Fibroblast of the conjunctiva (primary cell): ENCODE data around the gene ZNF726.
"Not testable (repeated sequence)": the region's sequence is repeated elsewhere in the genome, so short reads cannot be mapped to it uniquely, and the experiment has no call there.

Experiments
- DNase-seq: peaks from one replicate; pipeline ENCODE4 v3.0.0-alpha.2; 2010; ENCODE audit warnings: low read depth

The ZNF726 gene

GRCh38 chr19:23914402-23915286, at the start of gene ZNF726:
Gene ZNF726, plus strand, starts transcription at chr19:23914886. Its CDS starts 109 bp downstream, at chr19:23914995.
- DNase-seq, result peak; percentile 95

DNA sequence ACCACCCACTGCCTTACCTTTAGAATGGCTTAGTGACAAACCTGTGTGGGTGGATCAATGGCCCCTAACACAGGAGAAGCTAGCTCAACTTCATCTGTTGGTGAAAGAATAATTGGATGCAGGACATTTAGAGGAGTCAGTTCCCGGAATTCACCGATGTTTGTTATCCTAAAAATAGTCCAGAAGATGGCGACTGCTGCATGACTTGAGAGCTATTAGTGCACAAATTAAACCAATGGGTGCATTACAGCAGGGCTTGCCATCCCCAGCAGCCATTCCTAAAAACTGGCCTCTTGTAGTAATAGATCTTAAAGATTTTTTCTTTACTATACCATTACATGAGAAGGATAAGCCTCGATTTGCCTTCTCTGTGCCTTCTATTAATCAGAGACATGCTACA, 46.8 kb upstream of the ZNF726 start:
- no peak for DNase-seq

GRCh38 chr19:23868630-23869029, 46.1 kb upstream of the ZNF726 start:
- no peak for DNase-seq

DNA sequence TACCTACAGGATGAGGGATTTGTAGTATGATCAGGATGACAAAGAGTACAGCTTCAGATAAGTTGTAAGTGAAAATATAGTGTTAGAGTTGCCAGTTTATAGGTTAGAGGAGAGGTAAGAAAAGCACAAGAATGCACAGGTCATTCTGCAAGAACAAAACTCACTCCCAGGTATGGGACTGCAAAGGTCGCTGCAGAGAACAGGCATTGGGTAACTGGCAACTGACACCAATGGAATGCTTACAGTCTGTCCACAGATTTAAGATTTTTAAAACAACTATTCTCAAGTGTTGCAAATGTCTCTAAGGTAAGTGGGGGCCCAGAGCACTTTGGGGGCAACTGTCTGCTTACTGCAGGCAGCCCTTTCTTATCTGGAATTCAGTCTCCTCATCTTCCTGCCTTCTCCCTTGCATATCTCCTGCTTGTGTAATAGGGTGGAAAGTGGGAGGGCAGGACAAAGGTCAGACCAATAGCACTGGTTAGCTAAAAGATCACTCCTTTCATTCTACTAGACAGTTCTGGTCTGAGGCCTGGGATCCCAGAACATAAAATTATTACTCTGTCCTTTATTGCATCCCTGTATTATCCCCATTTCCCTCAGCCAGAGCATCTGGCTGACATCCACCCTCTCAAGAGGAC, 42.3 kb upstream of the ZNF726 start:
- no peak for DNase-seq

DNA sequence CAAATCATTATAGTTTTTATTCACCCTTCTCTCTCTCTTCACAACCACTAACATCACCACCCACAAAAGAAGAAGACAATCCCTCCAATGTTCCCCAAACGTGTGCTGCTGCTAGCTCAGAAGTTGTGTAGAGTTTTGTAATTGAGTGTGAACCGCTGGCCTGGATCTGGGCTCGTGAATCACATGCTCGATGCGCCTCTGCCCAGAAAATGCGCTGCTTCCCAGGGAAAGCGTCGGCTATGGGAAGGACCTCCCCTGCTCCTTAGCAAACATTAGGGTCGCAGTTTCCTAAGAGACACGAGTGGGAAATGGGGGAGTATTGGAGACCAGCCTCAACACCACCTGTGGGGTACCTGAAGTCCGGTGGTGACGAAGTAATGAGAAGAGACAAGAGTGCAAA, 38.4 kb upstream of the ZNF726 start:
- no peak for DNase-seq

DNA sequence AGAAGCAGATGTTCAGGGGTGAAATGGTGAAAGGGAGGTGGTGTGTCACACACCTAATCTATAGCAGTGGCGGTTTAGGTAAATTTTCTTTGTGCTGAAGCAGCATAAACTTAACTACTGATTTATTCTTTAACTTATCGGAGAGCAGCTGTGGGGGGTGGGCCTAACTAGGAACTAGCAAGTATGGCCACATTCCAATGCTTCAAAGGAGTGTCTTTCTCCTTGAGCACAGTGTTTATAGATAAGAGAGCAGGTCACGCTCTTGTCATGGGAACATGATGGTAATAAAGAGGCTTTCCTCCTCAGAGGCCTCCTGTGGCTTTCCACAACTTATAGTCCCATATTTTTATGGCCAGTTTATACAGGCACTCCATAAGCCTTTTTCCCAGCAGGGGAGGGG, 37.9 kb upstream of the ZNF726 start:
- DNase-seq, result not testable (repeated sequence)

DNA sequence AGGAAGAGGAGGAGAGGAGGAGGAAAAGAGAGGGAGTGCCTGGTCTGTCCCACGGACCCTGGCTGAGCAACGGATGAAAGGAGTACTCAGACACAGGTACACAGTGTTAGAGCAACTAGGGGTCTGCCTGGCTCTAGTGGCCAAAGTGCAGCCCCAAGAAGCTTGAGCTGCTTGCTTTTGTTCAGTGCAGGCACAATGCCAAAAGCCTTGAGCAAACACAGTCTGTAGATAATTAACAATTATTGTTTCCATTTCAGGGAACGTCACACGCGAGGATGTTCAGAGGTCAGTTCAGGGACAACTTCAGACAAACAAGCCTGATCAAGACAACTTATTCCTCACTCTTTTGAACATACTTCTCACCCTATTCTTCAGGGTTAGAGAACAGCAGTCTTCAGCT, 32.2 kb upstream of the ZNF726 start:
- no peak for DNase-seq

DNA sequence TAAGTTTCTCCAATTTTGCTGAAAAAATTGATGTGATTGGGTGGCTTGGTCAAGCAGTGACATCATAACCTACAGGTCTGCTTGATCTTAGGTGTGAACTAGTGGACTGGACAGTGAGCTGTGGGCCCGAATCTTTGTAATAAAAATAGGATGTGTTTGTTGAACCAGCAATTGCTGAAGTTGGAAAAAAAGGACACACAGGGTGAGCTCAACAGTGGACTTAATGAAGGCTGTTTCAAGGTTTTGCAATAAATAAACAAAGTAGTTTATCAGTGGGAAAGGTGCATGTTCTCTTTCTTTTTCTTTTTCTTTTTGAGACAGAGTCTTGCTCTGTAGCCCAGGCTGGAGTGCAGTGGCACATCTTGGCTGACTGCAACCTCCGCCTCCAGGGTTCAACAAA, 30.3 kb upstream of the ZNF726 start:
- DNase-seq, result no peak

GRCh38 chr19:23887642-23888041, 27.0 kb upstream of the ZNF726 start:
- DNase-seq, result no peak

GRCh38 chr19:23896096-23896495, 18.6 kb upstream of the ZNF726 start:
- DNase-seq, result not testable (repeated sequence)

GRCh38 chr19:23896912-23897311, 17.8 kb upstream of the ZNF726 start:
- DNase-seq, result no peak

- no peak for DNase-seq
Observed at GRCh38 chr19:23901360-23901759, 13.3 kb upstream of the ZNF726 start.

GRCh38 chr19:23904406-23904805, 10.3 kb upstream of the ZNF726 start:
- no peak for DNase-seq

GRCh38 chr19:23905771-23906170, 8.9 kb upstream of the ZNF726 start:
- no peak for DNase-seq

GRCh38 chr19:23906835-23907234, 7.9 kb upstream of the ZNF726 start:
- no peak for DNase-seq

DNA sequence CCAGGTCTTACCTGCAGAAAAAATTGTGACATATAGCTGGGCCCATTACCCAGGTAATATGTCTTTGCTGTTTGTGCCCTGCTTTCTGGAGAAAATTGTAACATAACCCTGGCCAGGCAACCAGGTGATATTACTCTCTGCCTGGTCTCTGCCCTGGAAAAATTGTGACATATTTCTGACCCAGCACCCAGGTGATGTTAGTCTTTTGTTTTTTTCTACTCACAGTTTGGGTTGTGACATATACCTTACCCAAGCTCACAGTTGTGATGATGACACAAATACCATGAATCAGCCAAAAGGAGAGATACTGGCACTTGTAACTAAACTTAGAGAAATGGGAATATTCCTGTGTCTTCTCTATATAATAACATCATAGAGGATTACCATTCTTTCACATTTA, 6.5 kb upstream of the ZNF726 start:
- DNase-seq, result no peak

GRCh38 chr19:23909222-23909621, 5.5 kb upstream of the ZNF726 start:
- no peak for DNase-seq

GRCh38 chr19:23913931-23914330, 755 bp upstream of the ZNF726 start:
- DNase-seq, result no peak

- DNase-seq, result no peak
Observed at GRCh38 chr19:23916991-23917390, 2.3 kb downstream of the ZNF726 start.

DNA sequence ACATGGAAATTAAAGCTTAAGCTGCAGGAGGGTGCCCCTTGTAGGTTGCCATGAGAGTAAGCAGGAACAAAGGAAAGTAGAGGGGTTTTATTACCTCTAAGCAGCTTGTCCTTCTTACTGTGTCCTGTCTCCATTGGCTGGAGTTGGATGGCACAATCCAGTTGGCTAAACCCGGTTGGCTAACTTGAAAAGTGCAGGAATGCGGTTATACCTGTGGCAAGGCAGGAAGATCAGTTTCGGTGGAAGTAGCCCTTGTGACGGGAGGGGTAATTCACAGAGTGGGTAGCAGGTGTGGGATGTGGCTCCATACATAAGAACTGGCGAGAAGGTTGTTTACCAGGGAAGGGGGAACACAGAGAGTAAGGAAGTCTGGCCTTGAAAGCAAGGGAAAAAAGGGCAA, 3.2 kb downstream of the ZNF726 start:
- no peak for DNase-seq

- DNase-seq, result no peak
Observed at GRCh38 chr19:23925285-23925684, 10.6 kb downstream of the ZNF726 start.

DNA sequence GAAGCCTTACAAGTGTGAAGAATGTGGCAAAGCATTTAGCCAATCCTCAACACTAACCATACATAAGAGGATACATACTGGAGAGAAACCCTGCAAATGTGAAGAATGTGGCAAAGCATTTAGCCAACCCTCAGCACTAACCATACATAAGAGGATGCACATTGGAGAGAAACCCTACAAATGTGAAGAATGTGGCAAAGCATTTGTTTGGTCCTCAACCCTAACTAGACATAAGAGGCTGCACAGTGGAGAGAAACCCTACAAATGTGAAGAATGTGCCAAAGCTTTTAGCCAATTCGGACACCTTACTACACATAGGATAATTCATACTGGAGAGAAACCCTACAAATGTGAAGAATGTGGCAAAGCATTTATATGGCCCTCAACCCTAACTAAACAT, 18.2 kb downstream of the ZNF726 start:
- DNase-seq, result no peak

GRCh38 chr19:23937031-23937430, 22.3 kb downstream of the ZNF726 start:
- DNase-seq, result not testable (repeated sequence)

- DNase-seq, result no peak
Observed at GRCh38 chr19:23943411-23943810, 28.7 kb downstream of the ZNF726 start.
